ENCODE results near the gene ATG9B.
"Not testable (repeated sequence)": the region's sequence is repeated elsewhere in the genome, so short reads cannot be mapped to it uniquely, and the experiment has no call there.

ATG9B gene

GRCh38 chr7:151035026-151035717, 10.9 kb upstream of the ATG9B start:
- DNase-seq = no peak

- no peak for DNase-seq
These were observed 10.2 kb upstream of the ATG9B start for GRCh38 chr7:151034312-151035025.

- DNase-seq = no peak
These were observed 9.6 kb upstream of the ATG9B start for GRCh38 chr7:151033864-151034249.

GRCh38 chr7:151032936-151033863, 8.9 kb upstream of the ATG9B start:
- no peak for DNase-seq

- DNase-seq = no peak
These were observed 6.7 kb upstream of the ATG9B start for GRCh38 chr7:151031011-151031410.

- DNase-seq = no peak
These were observed 4.7 kb upstream of the ATG9B start for GRCh38 chr7:151028948-151029501.

- DNase-seq = peak; percentile 96
These were observed 4.0 kb upstream of the ATG9B start, which contains the start of gene ABCB8 for GRCh38 chr7:151028131-151028947. Gene ABCB8, plus strand, starts transcription at chr7:151028450. Its CDS starts 66 bp downstream, at chr7:151028516.

GRCh38 chr7:151027728-151028130, 3.4 kb upstream of the ATG9B start:
- DNase-seq = not testable (repeated sequence)

- DNase-seq = not testable (repeated sequence)
These were observed 2.8 kb upstream of the ATG9B start for GRCh38 chr7:151026771-151027727.

- DNase-seq = no peak
These were observed 1.8 kb upstream of the ATG9B start for GRCh38 chr7:151025924-151026671.

GRCh38 chr7:151023232-151023631, 1.1 kb downstream of the ATG9B start:
- no peak for DNase-seq

GRCh38 chr7:151020231-151020630, 4.1 kb downstream of the ATG9B start:
- no peak for DNase-seq

- DNase-seq = no peak
These were observed 5.2 kb downstream of the ATG9B start for GRCh38 chr7:151019130-151019447.

GRCh38 chr7:151018421-151019129, 5.7 kb downstream of the ATG9B start:
- DNase-seq = no peak

GRCh38 chr7:151017953-151018420, 6.3 kb downstream of the ATG9B start:
- peak; percentile 27 for DNase-seq

GRCh38 chr7:151017370-151017952, 6.8 kb downstream of the ATG9B start:
- no peak for DNase-seq

GRCh38 chr7:151016942-151017341, 7.4 kb downstream of the ATG9B start:
- DNase-seq = no peak

- no peak for DNase-seq
These were observed 7.8 kb downstream of the ATG9B start for GRCh38 chr7:151016505-151016904.

- DNase-seq = no peak
These were observed 8.3 kb downstream of the ATG9B start for GRCh38 chr7:151015967-151016366.

Data from NCI-H1048 (cell line).